ENCODE data around the gene ABCC8. TPM values are rescaled to one million over a fixed set of nuclear protein-coding genes. Genes with fewer than 3 reads are reported as not detected.

Gene ABCC8
- total RNA-seq, 1 experiment from 2014 or later = not detected

DNA sequence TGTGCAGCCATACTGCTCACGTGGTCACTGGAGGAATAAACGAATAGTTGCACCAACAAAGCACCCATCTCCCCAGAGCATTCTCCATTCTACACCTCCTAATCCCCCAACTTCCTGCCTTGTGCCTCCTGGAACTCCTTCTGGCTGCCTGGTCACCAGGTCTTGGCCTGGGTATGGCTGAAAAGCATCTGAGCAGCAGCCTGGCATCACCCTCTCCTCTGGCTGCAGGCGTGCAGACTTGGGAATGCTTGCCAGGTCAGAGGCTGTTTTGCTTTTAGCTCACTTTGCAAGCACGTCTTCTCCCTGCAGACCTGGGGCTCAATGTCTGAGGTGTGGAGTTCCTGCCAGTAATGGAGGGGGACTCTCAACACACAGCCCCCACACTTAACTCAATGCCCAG is 54.9 kb downstream of the ABCC8 start:
- Histone ChIP-seq H3K4me1 (replicated peaks) (no peaks in the 10 kb centered on the region), H3K27ac (no peak overlapping the region), H3K4me3 (no peak overlapping the region), H3K36me3 (no peaks in the 10 kb centered on the region), H3K9me3 (replicated peaks) (no peaks in the 10 kb centered on the region), H3K27me3 (replicated peaks) (peaks cover 68% of the 10 kb centered on the region)
- DNase-seq (ENCODE audit: low read depth in 1 of 2, low spot score in 2 of 2) = no peak

- no peaks in the 10 kb centered on the region for H3K4me1 ChIP-seq (replicated peaks)
- H3K4me3 ChIP-seq = no peak overlapping the region
- peaks cover 62% of the 10 kb centered on the region for H3K27me3 ChIP-seq (replicated peaks)
- DNase-seq (ENCODE audit: low read depth in 1 of 2, low spot score in 2 of 2) = no peak
- no peaks in the 10 kb centered on the region for H3K36me3 ChIP-seq
- H3K9me3 ChIP-seq (replicated peaks) = no peaks in the 10 kb centered on the region
- no peak overlapping the region for H3K27ac ChIP-seq
These were observed 58.1 kb downstream of the ABCC8 start for GRCh38 chr11:17418444-17419081.

GRCh38 chr11:17416492-17416891 is 60.2 kb downstream of the ABCC8 start:
- no peaks in the 10 kb centered on the region for H3K4me1 ChIP-seq (replicated peaks)
- no peaks in the 10 kb centered on the region for H3K36me3 ChIP-seq
- no peak for DNase-seq (ENCODE audit: low read depth in 1 of 2, low spot score in 2 of 2)
- H3K27ac ChIP-seq = no peak overlapping the region
- no peaks in the 10 kb centered on the region for H3K9me3 ChIP-seq (replicated peaks)
- H3K4me3 ChIP-seq = no peak overlapping the region
- peaks cover 51% of the 10 kb centered on the region for H3K27me3 ChIP-seq (replicated peaks)

GRCh38 chr11:17415523-17416104 is 61.0 kb downstream of the ABCC8 start:
- Histone ChIP-seq H3K4me3 (no peak overlapping the region), H3K27me3 (replicated peaks) (peaks cover 42% of the 10 kb centered on the region), H3K36me3 (no peaks in the 10 kb centered on the region), H3K4me1 (replicated peaks) (no peaks in the 10 kb centered on the region), H3K27ac (no peak overlapping the region), H3K9me3 (replicated peaks) (no peaks in the 10 kb centered on the region)
- no peak for DNase-seq (ENCODE audit: low read depth in 1 of 2, low spot score in 2 of 2)

DNA sequence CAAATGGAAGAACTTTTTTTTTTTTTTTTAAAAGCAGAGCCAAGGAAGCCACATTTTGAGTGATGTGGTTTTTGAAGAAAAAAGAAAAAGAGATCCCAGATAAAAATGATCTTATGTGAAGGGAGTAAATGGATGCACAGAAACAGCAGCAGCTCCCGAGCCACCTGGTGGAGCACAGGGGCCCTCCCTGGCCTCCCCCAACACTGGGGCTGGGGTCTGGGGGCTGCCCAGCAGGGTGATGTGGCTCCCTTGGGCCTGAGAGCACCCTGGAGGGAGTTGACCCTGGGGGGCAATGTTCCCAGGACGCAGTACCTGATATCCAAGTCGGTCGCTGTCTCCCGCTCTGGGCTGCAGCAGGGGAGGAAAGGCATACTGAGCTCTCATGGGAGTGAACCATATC is 61.7 kb downstream of the ABCC8 start:
- Histone ChIP-seq H3K4me3 (no peak overlapping the region), H3K36me3 (no peaks in the 10 kb centered on the region), H3K4me1 (replicated peaks) (no peaks in the 10 kb centered on the region), H3K27ac (no peak overlapping the region), H3K9me3 (replicated peaks) (no peaks in the 10 kb centered on the region), H3K27me3 (replicated peaks) (peaks cover 36% of the 10 kb centered on the region)
- no peak for DNase-seq (ENCODE audit: low read depth in 1 of 2, low spot score in 2 of 2)

DNA sequence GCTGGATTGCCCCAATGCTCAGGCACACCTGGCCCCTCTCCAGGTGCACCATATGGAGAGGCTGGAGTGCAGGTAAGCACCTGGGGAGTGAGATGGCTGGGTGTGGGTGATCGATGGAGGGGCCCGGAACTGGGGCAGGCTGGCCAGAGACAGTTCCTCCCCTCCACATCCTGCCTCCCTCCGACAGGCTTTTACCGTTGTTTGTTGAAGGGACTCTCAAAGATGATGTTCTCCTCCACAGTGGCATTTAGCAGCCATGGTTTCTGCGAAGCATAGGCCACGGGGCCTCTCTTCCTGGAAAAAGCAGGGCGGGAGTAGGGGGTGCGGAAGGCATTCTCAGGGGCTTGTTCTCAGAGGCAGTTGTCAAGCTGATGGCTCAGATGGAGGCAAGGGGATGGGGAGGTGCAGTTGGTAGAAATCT is 62.3 kb downstream of the ABCC8 start:
- Histone ChIP-seq H3K9me3 (replicated peaks) (no peaks in the 10 kb centered on the region), H3K4me1 (replicated peaks) (no peaks in the 10 kb centered on the region), H3K36me3 (no peaks in the 10 kb centered on the region), H3K27ac (no peak overlapping the region), H3K27me3 (replicated peaks) (peaks cover 29% of the 10 kb centered on the region), H3K4me3 (no peak overlapping the region)
- no peak for DNase-seq (ENCODE audit: low read depth in 1 of 2, low spot score in 2 of 2)

DNA sequence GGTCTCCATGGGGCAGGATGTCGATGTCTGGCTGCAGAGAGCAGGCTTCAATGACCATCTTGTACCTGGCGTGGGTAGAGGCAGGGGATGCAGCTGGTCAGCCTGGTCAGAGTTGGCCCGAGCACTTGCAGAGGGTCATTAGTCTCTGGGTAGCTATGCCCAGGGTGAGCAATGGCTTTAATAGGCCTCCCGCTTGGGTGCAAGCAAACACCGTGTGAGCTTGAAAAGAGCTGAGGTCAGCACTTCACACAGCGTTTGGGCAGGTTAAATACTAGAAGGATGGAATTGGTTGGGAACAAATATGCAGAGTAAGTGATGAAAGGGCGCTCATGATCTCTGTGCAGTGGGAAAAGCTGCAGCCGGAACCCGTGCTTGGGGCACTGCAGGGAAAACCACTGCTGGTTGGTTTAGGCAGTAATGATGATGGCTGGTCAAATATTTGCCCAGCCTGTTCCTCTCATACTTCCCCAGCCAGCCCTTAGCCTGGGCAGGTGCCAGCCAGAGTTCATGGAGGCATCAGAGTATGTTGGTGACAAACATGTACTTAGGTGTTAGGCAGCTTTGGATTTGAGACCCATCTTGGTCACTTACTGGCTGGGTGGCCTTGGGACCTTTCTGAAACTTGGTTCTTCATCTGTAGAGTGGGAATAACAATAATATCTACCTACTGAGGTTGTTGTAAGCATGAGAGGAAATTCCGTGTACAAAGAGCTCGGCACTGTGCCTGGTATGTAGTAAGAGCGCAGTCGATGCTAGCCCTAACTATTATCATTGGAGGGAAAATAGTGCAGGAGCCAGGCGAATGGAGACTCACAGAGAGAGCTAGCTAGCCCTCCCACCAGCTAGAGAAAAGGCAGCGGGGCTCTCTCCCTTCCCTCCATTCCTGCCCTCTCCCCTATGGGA is 63.0 kb downstream of the ABCC8 start:
- no peak overlapping the region for H3K27ac ChIP-seq
- no peak for DNase-seq (ENCODE audit: low read depth in 1 of 2, low spot score in 2 of 2)

GRCh38 chr11:17412488-17413180 is 64.0 kb downstream of the ABCC8 start:
- H3K4me3 ChIP-seq = no peak overlapping the region
- no peaks in the 10 kb centered on the region for H3K36me3 ChIP-seq
- no peaks in the 10 kb centered on the region for H3K9me3 ChIP-seq (replicated peaks)
- H3K27me3 ChIP-seq (replicated peaks) = peaks cover 15% of the 10 kb centered on the region
- DNase-seq (ENCODE audit: low read depth in 1 of 2, low spot score in 2 of 2) = no peak
- H3K4me1 ChIP-seq (replicated peaks) = no peaks in the 10 kb centered on the region
- no peak overlapping the region for H3K27ac ChIP-seq

More for the DNA sequence above, 63.0 kb downstream of the ABCC8 start:
- H3K27me3 ChIP-seq (replicated peaks) = peaks cover 26% of the 10 kb centered on the region
- H3K4me3 ChIP-seq = no peak overlapping the region
- H3K9me3 ChIP-seq (replicated peaks) = no peaks in the 10 kb centered on the region
- H3K36me3 ChIP-seq = no peaks in the 10 kb centered on the region
- no peaks in the 10 kb centered on the region for H3K4me1 ChIP-seq (replicated peaks)

- no peaks in the 10 kb centered on the region for H3K9me3 ChIP-seq (replicated peaks)
- DNase-seq (ENCODE audit: low read depth in 1 of 2, low spot score in 2 of 2) = no peak
- H3K4me3 ChIP-seq = no peak overlapping the region
- no peaks in the 10 kb centered on the region for H3K4me1 ChIP-seq (replicated peaks)
- peaks cover 13% of the 10 kb centered on the region for H3K27me3 ChIP-seq (replicated peaks)
- H3K36me3 ChIP-seq = no peaks in the 10 kb centered on the region
- H3K27ac ChIP-seq = no peak overlapping the region
These were observed 65.2 kb downstream of the ABCC8 start for GRCh38 chr11:17411418-17411817.

DNA sequence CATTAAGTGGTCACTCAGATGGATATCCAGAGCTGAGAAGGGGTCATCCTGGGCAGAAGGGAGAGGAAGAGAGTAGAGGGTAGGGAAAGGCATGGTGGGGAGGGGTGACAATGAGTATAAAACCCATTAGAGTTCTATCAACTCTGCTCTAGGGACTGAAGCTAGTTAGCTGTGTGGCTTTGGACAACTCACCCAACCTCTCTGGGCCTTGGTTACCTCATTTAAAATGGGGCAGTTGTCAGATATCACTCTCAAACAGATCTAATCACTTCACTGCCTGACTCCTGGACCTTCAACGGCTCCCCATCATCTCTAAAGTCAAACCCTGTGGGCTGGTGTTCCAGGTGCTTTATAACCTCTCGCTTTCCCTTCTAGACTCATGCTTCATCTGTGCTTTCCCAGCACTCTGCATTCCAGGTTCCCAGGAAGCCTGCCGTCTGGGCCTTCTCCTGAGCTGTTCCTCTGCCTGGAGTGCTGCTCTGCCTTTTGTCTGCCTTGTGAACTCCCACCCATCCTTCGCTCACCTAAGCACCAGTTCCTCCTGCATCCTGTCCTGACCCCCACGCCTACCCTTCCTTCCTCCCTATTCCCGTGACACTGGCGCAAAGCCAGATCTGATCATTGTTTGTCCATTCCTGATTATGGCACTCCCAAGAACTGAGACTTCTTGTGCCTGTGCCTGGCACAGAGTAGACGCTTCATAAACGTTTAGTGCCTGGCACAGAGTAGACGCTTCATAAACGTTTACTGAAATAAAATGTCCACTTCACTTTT is 65.9 kb downstream of the ABCC8 start:
- Histone ChIP-seq H3K27ac (no peak overlapping the region), H3K4me3 (no peak overlapping the region), H3K9me3 (replicated peaks) (no peaks in the 10 kb centered on the region), H3K36me3 (no peaks in the 10 kb centered on the region), H3K27me3 (replicated peaks) (peaks cover 6% of the 10 kb centered on the region; the same call in 1 of the 2 replicates), H3K4me1 (replicated peaks) (no peaks in the 10 kb centered on the region)
- DNase-seq (ENCODE audit: low read depth in 1 of 2, low spot score in 2 of 2) = no peak

DNA sequence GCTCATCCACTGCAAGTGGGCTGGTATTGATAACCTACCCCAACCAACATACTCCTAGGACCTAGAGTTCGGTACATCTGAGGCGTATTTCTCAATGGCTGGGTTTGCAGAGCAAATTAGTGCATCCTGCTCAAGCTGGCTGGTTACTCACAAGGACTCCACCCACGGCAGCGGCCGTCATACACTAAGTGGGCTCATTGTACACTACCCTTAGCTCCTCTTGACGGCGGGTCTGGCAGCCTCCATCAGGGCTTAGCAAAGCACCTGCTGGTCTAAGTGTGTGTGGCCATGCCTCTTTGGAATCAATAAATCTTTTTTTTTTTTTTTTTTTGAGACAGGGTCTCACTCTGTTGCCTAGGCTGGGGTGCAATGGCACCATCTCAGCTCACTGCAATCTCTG is 68.0 kb downstream of the ABCC8 start:
- H3K27ac ChIP-seq = no peak overlapping the region
- no peak overlapping the region for H3K4me3 ChIP-seq
- no peaks in the 10 kb centered on the region for H3K4me1 ChIP-seq (replicated peaks)
- no peaks in the 10 kb centered on the region for H3K36me3 ChIP-seq
- 0 out of 2 replicates have a peak, but pooled peaks cover under 1% of the 10 kb centered on the region for H3K27me3 ChIP-seq (replicated peaks)
- H3K9me3 ChIP-seq (replicated peaks) = no peaks in the 10 kb centered on the region
- no peak for DNase-seq (ENCODE audit: low read depth in 1 of 2, low spot score in 2 of 2)

- DNase-seq (ENCODE audit: low read depth in 1 of 2, low spot score in 2 of 2) = no peak
- H3K4me3 ChIP-seq = no peak overlapping the region
- H3K27me3 ChIP-seq (replicated peaks) = 0 out of 2 replicates have a peak, but pooled peaks cover 4% of the 10 kb centered on the region
- H3K36me3 ChIP-seq = no peaks in the 10 kb centered on the region
- no peaks in the 10 kb centered on the region for H3K4me1 ChIP-seq (replicated peaks)
- H3K27ac ChIP-seq = no peak overlapping the region
- H3K9me3 ChIP-seq (replicated peaks) = no peaks in the 10 kb centered on the region
These were observed 68.6 kb downstream of the ABCC8 start for GRCh38 chr11:17408026-17408425.

GRCh38 chr11:17407575-17407974 is 69.1 kb downstream of the ABCC8 start:
- H3K36me3 ChIP-seq = no peaks in the 10 kb centered on the region
- DNase-seq (ENCODE audit: low read depth in 1 of 2, low spot score in 2 of 2) = no peak
- no peaks in the 10 kb centered on the region for H3K9me3 ChIP-seq (replicated peaks)
- H3K27ac ChIP-seq = no peak overlapping the region
- H3K4me3 ChIP-seq = no peak overlapping the region
- no peaks in the 10 kb centered on the region for H3K4me1 ChIP-seq (replicated peaks)
- 0 out of 2 replicates have a peak, but pooled peaks cover 4% of the 10 kb centered on the region for H3K27me3 ChIP-seq (replicated peaks)

Data from SJSA1 (cell line).